ENCODE data around the gene ZFYVE27.

- TF ChIP-seq POLR2A (IDR thresholded peaks at IDR 0.05; ENCODE audit: low read length) (no peak), GATA1 (IDR thresholded peaks at IDR 0.05; ENCODE audit: low read depth, low read length) (no peak)
These were observed 28.8 kb upstream of the ZFYVE27 start for GRCh38 chr10:97708167-97708566.
